Large intestine (tissue), 3 donors: Measurements from ENCODE around the gene MN1. TPM values are rescaled to one million over a fixed set of nuclear protein-coding genes. Genes with fewer than 3 reads are reported as not detected.

Experiments
- DNase-seq, 2 donors: peaks; one replicate each; pipeline versions ENCODE4 v3.0.0 to v3.0.0-alpha.2; 2013
- H3K27ac ChIP-seq: one replicate; pipeline ENCODE4 v1.5.1; 2013; ENCODE audit warnings: low read length
- H3K27me3 ChIP-seq: 2 replicates; pipeline ENCODE4 v1.6.1; 2013; ENCODE audit warnings: low read length; ENCODE audit not compliant: control insufficient read depth, insufficient read depth
- H3K36me3 ChIP-seq: 2 replicates; pipeline ENCODE4 v1.6.1; 2013; ENCODE audit warnings: low read length; ENCODE audit not compliant: control insufficient read depth, insufficient read depth
- H3K4me1 ChIP-seq: one replicate; pipeline ENCODE4 v1.6.1; 2013; ENCODE audit warnings: low read length; ENCODE audit not compliant: control insufficient read depth, insufficient read depth
- H3K4me3 ChIP-seq: one replicate; pipeline ENCODE4 v1.5.1; 2013; ENCODE audit warnings: low read length
- H3K9me3 ChIP-seq: one replicate; pipeline ENCODE4 v1.6.1; 2013; ENCODE audit warnings: mild to moderate bottlenecking, low read depth, low read length, moderate library complexity; ENCODE audit not compliant: control insufficient read depth
- WGBS: methylation state at CpG from one replicate; pipeline ENCODE4 v1.1.5; 2013; ENCODE audit warnings: low lambda C conversion rate; ENCODE audit not compliant: insufficient coverage; 5-methylcytosine and 5-hydroxymethylcytosine counted together
- polyA plus RNA-seq: library from polyadenylated mRNA; unstranded; fragments of 120-200 nt; gene quantifications from one replicate; pipeline ENCODE4 v1.2.1, GENCODE V29; 2013

Gene MN1
- polyA plus RNA-seq, 1 donor: 5.8 TPM

- DNase-seq: no peak
- Histone ChIP-seq H3K36me3 (peaks cover 5% of the 10 kb centered on the region), H3K27me3 (peaks cover 1% of the 10 kb centered on the region), H3K9me3 (no peaks in the 10 kb centered on the region), H3K4me3 (no peak overlapping the region), H3K27ac (no peak overlapping the region), H3K4me1 (no peaks in the 10 kb centered on the region)
- 73% methylated on average over 4 of the region's 7 CpGs for WGBS
Observed at GRCh38 chr22:27761000-27761399, 40.6 kb downstream of the MN1 start.

DNA sequence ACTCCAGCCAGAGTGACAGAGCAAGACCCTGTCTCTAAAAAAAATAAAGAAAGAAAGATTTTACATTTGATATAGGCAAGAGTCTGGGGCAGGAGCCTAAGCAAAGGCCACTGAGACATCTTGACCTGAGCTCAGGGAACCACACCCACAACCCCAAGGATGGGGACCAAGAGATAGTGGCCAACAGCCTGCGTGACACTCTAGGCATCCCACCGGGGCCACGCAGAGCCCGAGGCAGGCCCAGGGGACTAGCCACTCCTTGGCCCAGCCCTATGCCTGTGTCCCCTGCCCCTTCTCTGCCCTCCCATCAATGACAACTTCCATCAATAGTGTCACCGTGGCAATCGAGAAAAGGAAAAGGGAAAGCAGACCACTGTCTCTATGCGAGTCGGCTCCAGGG is 41.1 kb downstream of the MN1 start:
- WGBS: no CpG with 5 or more reads among the region's 8 CpGs
- no peak overlapping the region for H3K27ac ChIP-seq
- H3K9me3 ChIP-seq: no peaks in the 10 kb centered on the region
- H3K36me3 ChIP-seq: peaks cover 5% of the 10 kb centered on the region
- H3K4me3 ChIP-seq: no peak overlapping the region
- H3K4me1 ChIP-seq: no peaks in the 10 kb centered on the region
- H3K27me3 ChIP-seq: no peaks in the 10 kb centered on the region
- DNase-seq: no peak

DNA sequence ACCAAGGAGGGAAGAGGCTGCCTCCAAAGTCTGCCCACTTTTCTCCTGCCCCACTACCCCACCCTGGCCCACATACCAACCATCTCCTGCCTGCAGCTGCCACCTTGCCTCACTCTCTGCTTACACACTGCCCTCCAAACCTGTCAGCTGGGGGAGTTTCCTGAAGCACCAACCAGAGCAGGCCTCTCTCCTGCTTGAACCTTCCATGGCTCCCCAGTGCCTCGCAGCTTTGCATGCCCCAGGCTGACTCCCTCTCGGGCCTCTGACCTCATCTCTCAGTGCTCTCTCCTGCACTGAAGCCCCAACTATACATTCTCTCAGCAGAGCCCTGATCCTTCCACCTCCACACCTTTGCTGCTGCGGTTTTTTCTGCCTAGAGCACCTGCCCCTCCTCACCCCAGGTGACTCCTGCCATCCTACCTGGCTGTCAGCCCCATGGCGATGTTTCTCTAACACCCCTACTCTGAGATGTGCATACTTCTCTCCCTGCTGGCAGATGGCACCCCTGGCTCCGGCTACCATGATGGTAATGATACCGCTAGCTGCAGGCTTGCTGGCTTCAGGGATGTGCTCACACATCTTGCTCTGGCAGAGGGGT is 43.5 kb downstream of the MN1 start:
- Histone ChIP-seq H3K36me3 (no peaks in the 10 kb centered on the region), H3K4me3 (no peak overlapping the region), H3K27ac (no peak overlapping the region), H3K4me1 (no peaks in the 10 kb centered on the region), H3K27me3 (no peaks in the 10 kb centered on the region), H3K9me3 (no peaks in the 10 kb centered on the region)
- no peak for DNase-seq
- no CpG with 5 or more reads among the region's 6 CpGs for WGBS

GRCh38 chr22:27756212-27756660 is 45.3 kb downstream of the MN1 start:
- Histone ChIP-seq H3K4me3 (no peak overlapping the region), H3K27me3 (no peaks in the 10 kb centered on the region), H3K27ac (no peak overlapping the region), H3K9me3 (no peaks in the 10 kb centered on the region), H3K36me3 (no peaks in the 10 kb centered on the region), H3K4me1 (no peaks in the 10 kb centered on the region)
- no CpG with 5 or more reads among the region's 16 CpGs for WGBS
- DNase-seq: no peak

DNA sequence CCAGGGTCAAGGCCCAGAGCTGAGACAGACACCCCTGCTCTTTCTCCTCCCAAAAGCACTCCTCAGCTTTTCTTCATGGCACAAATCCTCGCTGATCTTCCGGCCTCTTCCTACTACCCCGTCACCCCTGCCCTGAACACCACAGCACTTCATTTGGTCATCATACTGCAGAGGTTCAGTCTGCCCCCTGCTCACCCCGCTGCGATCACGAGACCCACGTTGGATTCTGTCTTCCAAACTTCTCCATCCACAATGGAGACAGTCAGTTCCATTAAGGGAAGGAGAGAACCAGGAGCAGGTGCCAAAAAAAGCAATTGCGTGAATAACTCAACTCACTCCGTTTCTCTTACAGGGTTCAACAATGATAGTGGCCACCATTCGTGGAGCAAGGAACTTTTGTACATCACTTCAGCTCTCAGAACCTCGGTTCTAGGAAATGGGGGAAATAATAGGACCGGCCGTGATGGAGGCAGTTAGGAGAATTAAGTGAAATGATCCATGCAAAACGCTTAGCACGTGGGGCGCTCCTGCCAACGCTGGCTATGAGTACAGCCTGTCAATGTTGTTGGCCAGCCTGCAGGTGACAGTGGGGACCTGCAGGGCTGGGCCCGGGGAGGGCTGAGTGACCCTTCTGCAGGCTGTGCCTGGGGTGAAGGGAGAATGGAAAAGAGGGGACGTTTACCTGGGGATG is 45.9 kb downstream of the MN1 start:
- no peak for DNase-seq
- no peak overlapping the region for H3K4me3 ChIP-seq
- H3K27ac ChIP-seq: no peak overlapping the region
- H3K4me1 ChIP-seq: no peaks in the 10 kb centered on the region
- no peaks in the 10 kb centered on the region for H3K9me3 ChIP-seq
- 95% methylated on average over 4 of the region's 19 CpGs for WGBS
- H3K27me3 ChIP-seq: no peaks in the 10 kb centered on the region
- no peaks in the 10 kb centered on the region for H3K36me3 ChIP-seq

DNA sequence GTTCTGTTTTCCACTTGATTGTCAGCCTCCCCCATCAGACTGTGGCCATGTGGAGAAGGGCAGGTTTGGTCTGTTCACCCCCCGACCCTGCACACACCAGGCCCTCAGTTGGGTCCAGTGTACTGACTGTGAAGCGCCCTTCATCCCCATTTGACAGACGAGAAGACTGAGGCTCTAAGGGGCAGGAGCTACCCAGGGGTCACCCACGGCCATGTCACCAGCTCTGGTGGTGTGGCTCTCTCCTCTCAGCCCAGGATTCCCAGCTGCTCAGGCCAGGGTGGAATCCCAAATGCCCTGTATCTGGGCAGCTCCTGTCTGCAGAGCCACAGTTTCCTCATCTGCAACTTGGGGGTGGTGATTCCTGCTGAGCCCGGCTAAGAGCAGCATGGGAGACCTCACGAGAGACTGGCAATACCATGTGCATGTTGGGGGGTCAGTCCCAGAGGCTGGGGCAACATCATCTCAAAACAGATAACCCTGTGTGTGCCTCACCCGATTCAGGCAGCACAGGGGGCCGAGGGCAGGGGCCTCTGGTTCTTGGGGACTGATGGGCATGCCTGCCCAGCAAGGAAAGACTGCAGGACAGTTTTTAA is 46.6 kb downstream of the MN1 start:
- H3K27ac ChIP-seq: no peak overlapping the region
- H3K27me3 ChIP-seq: peaks cover 1% of the 10 kb centered on the region
- H3K36me3 ChIP-seq: no peaks in the 10 kb centered on the region
- DNase-seq: no peak
- no peaks in the 10 kb centered on the region for H3K9me3 ChIP-seq
- H3K4me1 ChIP-seq: peaks cover 2% of the 10 kb centered on the region
- no CpG with 5 or more reads among the region's 8 CpGs for WGBS
- no peak overlapping the region for H3K4me3 ChIP-seq

GRCh38 chr22:27754247-27754887 is 47.2 kb downstream of the MN1 start:
- no peak overlapping the region for H3K4me3 ChIP-seq
- H3K36me3 ChIP-seq: no peaks in the 10 kb centered on the region
- WGBS: no CpG with 5 or more reads among the region's 19 CpGs
- no peak for DNase-seq
- H3K27me3 ChIP-seq: peaks cover 3% of the 10 kb centered on the region
- H3K4me1 ChIP-seq: peaks cover 8% of the 10 kb centered on the region
- no peak overlapping the region for H3K27ac ChIP-seq
- no peaks in the 10 kb centered on the region for H3K9me3 ChIP-seq

DNA sequence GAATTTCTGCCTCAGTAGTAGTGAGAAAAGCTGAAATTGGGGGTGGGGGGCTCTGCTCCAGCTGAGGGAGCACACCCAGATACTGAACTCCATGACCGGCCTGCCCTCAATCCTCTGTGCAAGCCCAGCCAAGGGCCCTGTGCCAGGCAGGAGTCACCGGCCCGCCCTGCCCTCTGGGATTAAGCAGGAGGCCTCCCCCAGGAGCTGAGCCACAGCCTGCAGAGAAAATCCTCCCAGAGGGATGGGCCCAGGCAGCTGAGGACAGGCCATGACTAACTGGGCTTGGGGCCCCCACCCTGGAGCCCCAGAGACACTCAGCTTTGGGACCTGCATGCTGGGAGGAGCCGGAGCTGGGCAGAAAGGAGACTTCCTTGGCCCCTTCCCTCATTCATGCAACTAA is 48.8 kb downstream of the MN1 start:
- WGBS: no CpG with 5 or more reads among the region's 4 CpGs
- H3K9me3 ChIP-seq: no peaks in the 10 kb centered on the region
- H3K4me1 ChIP-seq: peaks cover 14% of the 10 kb centered on the region
- H3K4me3 ChIP-seq: no peak overlapping the region
- H3K27ac ChIP-seq: no peak overlapping the region
- DNase-seq: no peak
- H3K36me3 ChIP-seq: no peaks in the 10 kb centered on the region
- H3K27me3 ChIP-seq: peaks cover 6% of the 10 kb centered on the region

- H3K9me3 ChIP-seq: no peaks in the 10 kb centered on the region
- H3K27me3 ChIP-seq: peaks cover 6% of the 10 kb centered on the region
- no peaks in the 10 kb centered on the region for H3K36me3 ChIP-seq
- no CpG with 5 or more reads among the region's 5 CpGs for WGBS
- H3K4me1 ChIP-seq: peaks cover 14% of the 10 kb centered on the region
- DNase-seq: no peak
- H3K4me3 ChIP-seq: no peak overlapping the region
- no peak overlapping the region for H3K27ac ChIP-seq
Observed at GRCh38 chr22:27752141-27752540, 49.4 kb downstream of the MN1 start.

GRCh38 chr22:27751277-27752070 is 50.1 kb downstream of the MN1 start:
- Histone ChIP-seq H3K4me3 (no peak overlapping the region), H3K27ac (no peak overlapping the region), H3K4me1 (peaks cover 14% of the 10 kb centered on the region), H3K36me3 (no peaks in the 10 kb centered on the region), H3K27me3 (peaks cover 6% of the 10 kb centered on the region), H3K9me3 (no peaks in the 10 kb centered on the region)
- no peak for DNase-seq
- WGBS: no CpG with 5 or more reads among the region's 9 CpGs
